A549 (cell line): ENCODE data around the gene KLF6.

Experiments
- CEBPB ChIP-seq, 2 experiments: fragments of >200 bp in 1 of 2; sonication (Bioruptor Twin) in 1 of 2; formaldehyde crosslinking in 1 of 2; IDR thresholded peaks; 2 replicates each; pipeline ENCODE4 v1.6.1; 2012 to 2016
- MAZ ChIP-seq: fragments of 150-350 bp; IDR thresholded peaks from 2 replicates; pipeline ENCODE4 v1.6.1; 2014; ENCODE audit warnings: antibody characterized with exemption, low read depth, low read length, borderline replicate concordance
- TF ChIP-seq, protein P1 (sequence below): fragments of >200 bp; sonication (Bioruptor Twin); formaldehyde crosslinking; IDR thresholded peaks from 3 replicates; pipeline ENCODE4 v1.5.1; 2016

GRCh38 chr10:3777981-3778691 lies 6.9 kb downstream of the KLF6 start:
- no peak for TF ChIP-seq CEBPB (IDR thresholded peaks at IDR 0.05)
- TF ChIP-seq MAZ, result no peak
- TF ChIP-seq, protein P1, sequence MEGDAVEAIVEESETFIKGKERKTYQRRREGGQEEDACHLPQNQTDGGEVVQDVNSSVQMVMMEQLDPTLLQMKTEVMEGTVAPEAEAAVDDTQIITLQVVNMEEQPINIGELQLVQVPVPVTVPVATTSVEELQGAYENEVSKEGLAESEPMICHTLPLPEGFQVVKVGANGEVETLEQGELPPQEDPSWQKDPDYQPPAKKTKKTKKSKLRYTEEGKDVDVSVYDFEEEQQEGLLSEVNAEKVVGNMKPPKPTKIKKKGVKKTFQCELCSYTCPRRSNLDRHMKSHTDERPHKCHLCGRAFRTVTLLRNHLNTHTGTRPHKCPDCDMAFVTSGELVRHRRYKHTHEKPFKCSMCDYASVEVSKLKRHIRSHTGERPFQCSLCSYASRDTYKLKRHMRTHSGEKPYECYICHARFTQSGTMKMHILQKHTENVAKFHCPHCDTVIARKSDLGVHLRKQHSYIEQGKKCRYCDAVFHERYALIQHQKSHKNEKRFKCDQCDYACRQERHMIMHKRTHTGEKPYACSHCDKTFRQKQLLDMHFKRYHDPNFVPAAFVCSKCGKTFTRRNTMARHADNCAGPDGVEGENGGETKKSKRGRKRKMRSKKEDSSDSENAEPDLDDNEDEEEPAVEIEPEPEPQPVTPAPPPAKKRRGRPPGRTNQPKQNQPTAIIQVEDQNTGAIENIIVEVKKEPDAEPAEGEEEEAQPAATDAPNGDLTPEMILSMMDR, result no peak
